SKM-1 (cell line): Measurements from ENCODE around the gene SLC17A2.
"Not testable (repeated sequence)": the region's sequence is repeated elsewhere in the genome, so short reads cannot be mapped to it uniquely, and the experiment has no call there.

Source experiments
- DNase-seq: peaks from one replicate; lab custom pipeline; 2025; ENCODE audit not compliant: unreplicated experiment; lab: John Stamatoyannopoulos, UW

The SLC17A2 gene

GRCh38 chr6:25951296-25952032 lies 21.0 kb upstream of the SLC17A2 start:
- DNase-seq: no peak

GRCh38 chr6:25950297-25950696 lies 19.8 kb upstream of the SLC17A2 start:
- DNase-seq: no peak

- no peak for DNase-seq
Measured at GRCh38 chr6:25949695-25950094, 19.2 kb upstream of the SLC17A2 start.

- DNase-seq: not testable (repeated sequence)
Measured at GRCh38 chr6:25947492-25947891, 17.0 kb upstream of the SLC17A2 start.

- no peak for DNase-seq
Measured at GRCh38 chr6:25946631-25947030, 16.1 kb upstream of the SLC17A2 start.

- not testable (repeated sequence) for DNase-seq
Measured at GRCh38 chr6:25945738-25946137, 15.2 kb upstream of the SLC17A2 start.

- DNase-seq: no peak
Measured at GRCh38 chr6:25944688-25945574, 14.4 kb upstream of the SLC17A2 start.

- DNase-seq: no peak
Measured at GRCh38 chr6:25943887-25944286, 13.4 kb upstream of the SLC17A2 start.

- no peak for DNase-seq
Measured at GRCh38 chr6:25942561-25943147, 12.2 kb upstream of the SLC17A2 start.

- no peak for DNase-seq
Measured at GRCh38 chr6:25939593-25939992, 9.1 kb upstream of the SLC17A2 start.

- no peak for DNase-seq
Measured at GRCh38 chr6:25935953-25936352, 5.5 kb upstream of the SLC17A2 start.

GRCh38 chr6:25934735-25935313 lies 4.3 kb upstream of the SLC17A2 start:
- DNase-seq: no peak

- no peak for DNase-seq
Measured at GRCh38 chr6:25934156-25934555, 3.7 kb upstream of the SLC17A2 start.

- DNase-seq: no peak
Measured at GRCh38 chr6:25931411-25931709, 869 bp upstream of the SLC17A2 start.

GRCh38 chr6:25929785-25930184 lies 706 bp downstream of the SLC17A2 start:
- not testable (repeated sequence) for DNase-seq

GRCh38 chr6:25928562-25929324 lies 1.7 kb downstream of the SLC17A2 start:
- no peak for DNase-seq

- no peak for DNase-seq
Measured at GRCh38 chr6:25927756-25928216, 2.7 kb downstream of the SLC17A2 start.

- no peak for DNase-seq
Measured at GRCh38 chr6:25927178-25927577, 3.3 kb downstream of the SLC17A2 start.

GRCh38 chr6:25925876-25926275 lies 4.6 kb downstream of the SLC17A2 start:
- no peak for DNase-seq

GRCh38 chr6:25922301-25922700 lies 8.2 kb downstream of the SLC17A2 start:
- DNase-seq: no peak
